Measurements from ENCODE around the gene C16orf92. TPM values are rescaled to one million over a fixed set of nuclear protein-coding genes. Genes with fewer than 3 reads are reported as not detected.
A peak's percentile ranks its signal among the peaks of the same experiment; 100 is the strongest.

The C16orf92 gene
- total RNA-seq, 3 donors from 2014 or later = not detected

DNA sequence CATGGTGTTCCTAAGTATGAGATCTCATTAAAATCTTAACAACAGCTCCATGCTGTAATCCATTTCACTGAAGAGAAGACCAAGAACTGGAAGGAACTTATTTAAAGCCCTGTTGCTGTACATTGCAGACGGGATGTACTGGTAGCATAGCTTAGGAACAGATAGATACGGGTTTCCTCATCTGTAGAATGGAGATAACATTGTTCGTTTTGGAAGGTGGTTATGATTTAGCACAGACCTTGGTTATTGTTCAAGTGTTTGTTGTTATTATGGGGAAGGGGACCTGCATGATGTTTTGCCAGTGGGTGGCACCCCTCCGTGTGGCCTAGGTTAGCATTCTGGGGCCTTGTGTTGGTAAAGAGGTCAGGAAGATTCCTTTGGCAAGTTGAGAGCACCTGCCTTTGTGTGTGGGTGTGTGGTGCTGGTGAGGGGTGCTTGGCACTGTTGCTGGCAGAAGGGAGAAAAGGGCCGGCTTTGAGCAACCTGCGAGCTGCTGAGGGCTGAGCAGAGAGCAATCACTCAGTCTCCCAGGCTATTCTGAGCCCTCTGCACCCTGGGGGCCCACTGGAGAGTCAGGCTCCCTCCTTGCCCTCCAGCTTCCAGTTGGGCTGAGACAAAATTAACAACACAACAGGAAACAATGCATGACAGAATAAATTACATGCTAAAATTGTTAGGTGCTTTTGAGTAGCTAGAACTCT, 47.0 kb upstream of the C16orf92 start:
- Histone ChIP-seq H3K9me3 (no peaks in the 10 kb centered on the region), H3K4me1 (peaks cover 7 to 16% of the 10 kb centered on the region in 2 donors), H3K27ac (peak overlapping the region; percentile 90 to 94), H3K36me3 (peaks cover 6% of the 10 kb centered on the region), H3K27me3 (no peaks in the 10 kb centered on the region), H3K4me3 (peak overlapping the region; percentile 84 to 98 (median 97))
- intact Hi-C loops (cut with DNase I; ENCODE audit: low total_unique reads) = no loop called here
- DNase-seq (ENCODE audit: low spot score in 2 of 2) = no peak
- no peak for TF ChIP-seq POLR2A (IDR thresholded peaks at IDR 0.05)
- TF ChIP-seq, protein P1, sequence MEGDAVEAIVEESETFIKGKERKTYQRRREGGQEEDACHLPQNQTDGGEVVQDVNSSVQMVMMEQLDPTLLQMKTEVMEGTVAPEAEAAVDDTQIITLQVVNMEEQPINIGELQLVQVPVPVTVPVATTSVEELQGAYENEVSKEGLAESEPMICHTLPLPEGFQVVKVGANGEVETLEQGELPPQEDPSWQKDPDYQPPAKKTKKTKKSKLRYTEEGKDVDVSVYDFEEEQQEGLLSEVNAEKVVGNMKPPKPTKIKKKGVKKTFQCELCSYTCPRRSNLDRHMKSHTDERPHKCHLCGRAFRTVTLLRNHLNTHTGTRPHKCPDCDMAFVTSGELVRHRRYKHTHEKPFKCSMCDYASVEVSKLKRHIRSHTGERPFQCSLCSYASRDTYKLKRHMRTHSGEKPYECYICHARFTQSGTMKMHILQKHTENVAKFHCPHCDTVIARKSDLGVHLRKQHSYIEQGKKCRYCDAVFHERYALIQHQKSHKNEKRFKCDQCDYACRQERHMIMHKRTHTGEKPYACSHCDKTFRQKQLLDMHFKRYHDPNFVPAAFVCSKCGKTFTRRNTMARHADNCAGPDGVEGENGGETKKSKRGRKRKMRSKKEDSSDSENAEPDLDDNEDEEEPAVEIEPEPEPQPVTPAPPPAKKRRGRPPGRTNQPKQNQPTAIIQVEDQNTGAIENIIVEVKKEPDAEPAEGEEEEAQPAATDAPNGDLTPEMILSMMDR (IDR thresholded peaks at IDR 0.05) = no peak
- TF ChIP-seq POLR2AphosphoS5 (IDR thresholded peaks at IDR 0.05) = no peak

DNA sequence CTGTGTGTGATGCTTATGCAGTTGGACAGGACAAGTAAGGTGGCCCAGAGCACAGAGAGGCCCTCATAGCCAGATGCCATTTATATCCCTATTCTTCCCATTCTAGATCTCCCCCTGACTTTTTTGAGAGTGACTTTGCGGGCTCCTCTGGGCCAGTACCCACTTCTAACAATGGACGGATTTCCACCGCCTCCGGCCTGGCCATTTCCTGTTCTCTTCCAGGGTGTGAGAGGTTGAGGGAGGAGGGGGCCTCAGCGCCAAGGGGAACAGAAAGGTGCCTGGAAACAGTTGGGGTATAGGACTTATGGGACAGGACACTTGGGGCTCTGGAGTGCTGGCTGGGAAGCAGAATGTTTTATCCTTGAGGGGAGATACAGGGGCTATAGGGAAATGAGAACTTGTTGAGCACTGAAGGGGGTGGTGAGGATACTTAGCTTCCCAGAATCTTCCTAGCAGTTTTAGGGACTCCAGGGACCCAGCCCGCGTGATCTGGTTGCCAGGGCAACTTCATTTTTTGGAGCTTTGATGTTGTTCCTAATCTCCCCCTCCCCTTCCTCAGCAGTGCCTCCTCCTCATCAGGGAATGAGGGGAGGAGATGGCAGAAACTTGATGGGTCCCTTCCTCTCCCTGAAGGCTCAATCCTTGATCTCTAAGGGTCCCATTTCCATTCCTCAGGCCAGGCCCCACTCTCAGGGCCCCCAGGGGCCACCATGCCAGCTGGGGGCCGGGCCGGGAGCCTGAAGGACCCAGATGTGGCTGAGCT, 45.8 kb upstream of the C16orf92 start:
- H3K27ac ChIP-seq = peak overlapping the region in 1 of 2 donors; percentile 90
- DNase-seq (ENCODE audit: low spot score in 2 of 2) = no peak
- H3K4me3 ChIP-seq = peak overlapping the region; percentile 1 to 97 (median 84)
- peaks cover 8% of the 10 kb centered on the region for H3K36me3 ChIP-seq
- TF ChIP-seq POLR2AphosphoS5 (IDR thresholded peaks at IDR 0.05) (no peak), POLR2A (IDR thresholded peaks at IDR 0.05) (no peak)
- TF ChIP-seq, protein P1 (IDR thresholded peaks at IDR 0.05) = no peak
- no peaks in the 10 kb centered on the region for H3K27me3 ChIP-seq
- intact Hi-C loops (cut with DNase I; ENCODE audit: low total_unique reads) = no loop called here
- H3K4me1 ChIP-seq = peaks cover 7 to 16% of the 10 kb centered on the region in 2 donors
- no peaks in the 10 kb centered on the region for H3K9me3 ChIP-seq

DNA sequence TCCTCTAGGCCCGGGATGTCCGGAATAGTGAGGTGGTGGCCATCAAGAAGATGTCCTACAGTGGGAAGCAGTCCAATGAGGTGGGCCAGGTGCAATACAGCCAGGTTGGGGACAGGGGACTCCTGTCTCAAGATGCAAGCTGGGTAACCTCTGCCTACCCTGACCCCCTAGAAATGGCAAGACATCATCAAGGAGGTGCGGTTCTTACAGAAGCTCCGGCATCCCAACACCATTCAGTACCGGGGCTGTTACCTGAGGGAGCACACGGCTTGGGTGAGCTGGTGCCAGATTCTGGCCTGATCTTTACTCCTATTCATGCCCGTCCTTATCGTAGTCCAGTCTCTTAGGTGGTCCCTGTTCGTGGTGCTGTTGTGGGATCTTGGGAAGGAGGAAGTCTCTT, 44.9 kb upstream of the C16orf92 start:
- TF ChIP-seq POLR2AphosphoS5 (IDR thresholded peaks at IDR 0.05) (no peak), POLR2A (IDR thresholded peaks at IDR 0.05) (no peak)
- TF ChIP-seq, protein P1 (IDR thresholded peaks at IDR 0.05) = no peak
- Histone ChIP-seq H3K4me3 (peak overlapping the region in 1 of 3 donors; percentile 84), H3K4me1 (peaks cover 7 to 16% of the 10 kb centered on the region in 2 donors), H3K27ac (peak overlapping the region in 1 of 2 donors; percentile 90), H3K27me3 (no peaks in the 10 kb centered on the region), H3K9me3 (no peaks in the 10 kb centered on the region), H3K36me3 (peaks cover 13% of the 10 kb centered on the region)
- no peak for DNase-seq (ENCODE audit: low spot score in 2 of 2)
- intact Hi-C loops (cut with DNase I; ENCODE audit: low total_unique reads) = no loop called here

DNA sequence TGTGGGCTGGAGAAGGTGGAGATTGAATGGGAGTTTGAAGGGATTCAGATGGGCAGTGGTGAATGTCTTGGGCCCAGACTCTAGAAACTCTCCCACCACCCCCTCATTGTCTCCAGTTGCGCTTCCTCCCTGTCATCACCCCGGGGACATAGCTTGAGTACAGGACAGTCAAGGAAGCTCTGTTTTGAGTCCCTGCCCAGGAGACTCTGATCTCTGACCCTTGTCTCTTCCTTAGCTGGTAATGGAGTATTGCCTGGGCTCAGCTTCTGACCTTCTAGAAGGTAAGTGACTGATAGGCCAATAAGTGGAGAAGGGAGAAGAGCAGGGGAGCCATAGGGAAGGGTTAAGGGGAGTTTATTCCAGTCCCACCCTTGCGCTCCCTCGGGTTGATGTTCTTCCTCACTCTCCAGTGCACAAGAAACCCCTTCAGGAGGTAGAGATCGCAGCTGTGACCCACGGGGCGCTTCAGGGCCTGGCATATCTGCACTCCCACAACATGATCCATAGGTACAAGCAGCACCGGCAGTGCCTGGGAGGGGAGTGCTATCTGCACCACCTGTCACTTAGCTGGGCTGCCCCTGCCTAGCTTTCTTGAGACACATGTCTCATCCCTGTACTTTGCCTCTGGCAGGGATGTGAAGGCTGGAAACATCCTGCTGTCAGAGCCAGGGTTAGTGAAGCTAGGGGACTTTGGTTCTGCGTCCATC, 44.3 kb upstream of the C16orf92 start:
- intact Hi-C loops (cut with DNase I; ENCODE audit: low total_unique reads) = no loop called here
- peaks cover 19% of the 10 kb centered on the region for H3K36me3 ChIP-seq
- H3K4me3 ChIP-seq = no peak overlapping the region
- DNase-seq (ENCODE audit: low spot score in 2 of 2) = no peak
- H3K27me3 ChIP-seq = no peaks in the 10 kb centered on the region
- H3K4me1 ChIP-seq = peaks cover 7 to 16% of the 10 kb centered on the region in 2 donors
- H3K9me3 ChIP-seq = no peaks in the 10 kb centered on the region
- TF ChIP-seq POLR2AphosphoS5 (IDR thresholded peaks at IDR 0.05) = no peak
- TF ChIP-seq POLR2A (IDR thresholded peaks at IDR 0.05) = no peak
- TF ChIP-seq, protein P1 (IDR thresholded peaks at IDR 0.05) = no peak
- peak overlapping the region in 1 of 2 donors; percentile 90 for H3K27ac ChIP-seq
